Fibroblast of upper back skin (primary cell): ENCODE data around the gene C16orf87.

Experiments
- DNase-seq: peaks from one replicate; pipeline ENCODE4 v3.0.0-alpha.2; 2013

C16orf87 gene

GRCh38 chr16:46842192-46842895 is 11.4 kb upstream of the C16orf87 start:
- DNase-seq: no peak

DNA sequence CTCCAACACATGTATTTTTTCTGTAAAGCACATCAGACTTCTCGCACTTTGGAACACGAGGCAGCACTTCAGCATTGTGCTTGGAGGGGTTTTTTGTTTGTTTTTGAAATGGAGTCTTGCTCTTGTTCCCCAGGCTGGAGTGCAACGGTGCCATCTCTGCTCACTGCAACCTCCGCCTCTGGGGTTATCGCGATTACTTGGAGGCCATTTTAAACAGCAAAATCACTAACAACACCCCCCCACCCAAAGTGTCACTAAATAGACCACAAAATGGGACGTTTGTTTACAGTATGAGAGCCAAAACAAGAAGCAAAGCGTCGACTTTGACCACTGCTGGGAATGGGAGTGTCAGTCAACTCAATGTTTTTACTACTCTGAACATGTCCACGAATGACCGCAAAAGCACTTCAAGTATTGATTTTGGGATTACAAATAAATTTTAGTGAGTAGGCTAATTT is 9.0 kb upstream of the C16orf87 start:
- no peak for DNase-seq

DNA sequence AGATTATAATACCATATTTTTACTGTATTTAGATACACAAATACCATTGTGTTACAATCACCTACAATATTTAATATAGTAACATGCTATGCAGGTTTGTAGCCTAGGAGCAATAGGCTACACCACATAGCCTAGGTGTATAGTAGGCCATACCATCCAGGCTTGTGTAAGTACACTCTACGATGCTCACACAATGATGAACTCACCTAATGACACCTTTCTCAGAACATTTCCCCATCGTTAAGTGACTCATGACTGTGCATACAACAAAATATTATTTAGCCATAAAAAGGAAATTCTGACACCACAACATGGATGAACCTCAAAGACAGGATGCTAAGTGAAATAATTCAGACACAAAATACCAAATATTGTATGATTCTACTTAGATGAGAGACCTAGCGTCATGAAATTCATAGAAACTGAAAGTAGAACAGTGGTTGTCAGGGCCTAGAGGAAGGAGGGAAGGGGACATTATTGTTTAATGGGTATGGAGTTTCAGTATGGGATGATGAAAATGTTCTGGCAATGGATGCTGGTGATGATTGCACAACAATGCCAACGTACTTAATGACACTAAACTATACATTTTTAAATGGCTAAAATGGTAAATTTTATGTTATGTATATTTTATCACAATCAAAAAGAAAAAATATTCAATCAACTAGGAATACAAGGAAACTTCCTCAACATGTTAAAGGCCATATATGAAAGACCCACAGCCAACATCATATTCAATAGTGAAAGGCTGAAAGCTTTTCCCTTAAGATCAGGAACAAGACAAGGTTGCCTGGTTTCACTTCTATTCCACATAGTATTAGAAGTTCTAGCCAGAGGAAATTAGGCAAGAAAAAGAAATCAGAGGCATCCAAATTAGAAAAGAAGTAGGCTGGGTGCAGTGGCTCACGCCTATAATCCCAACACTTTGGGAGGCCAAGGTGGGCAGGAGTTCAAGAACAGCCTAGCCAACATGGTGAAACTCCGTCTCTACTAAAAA is 5.9 kb upstream of the C16orf87 start:
- DNase-seq: no peak

GRCh38 chr16:46833460-46833800 is 2.5 kb upstream of the C16orf87 start:
- DNase-seq: no peak

DNA sequence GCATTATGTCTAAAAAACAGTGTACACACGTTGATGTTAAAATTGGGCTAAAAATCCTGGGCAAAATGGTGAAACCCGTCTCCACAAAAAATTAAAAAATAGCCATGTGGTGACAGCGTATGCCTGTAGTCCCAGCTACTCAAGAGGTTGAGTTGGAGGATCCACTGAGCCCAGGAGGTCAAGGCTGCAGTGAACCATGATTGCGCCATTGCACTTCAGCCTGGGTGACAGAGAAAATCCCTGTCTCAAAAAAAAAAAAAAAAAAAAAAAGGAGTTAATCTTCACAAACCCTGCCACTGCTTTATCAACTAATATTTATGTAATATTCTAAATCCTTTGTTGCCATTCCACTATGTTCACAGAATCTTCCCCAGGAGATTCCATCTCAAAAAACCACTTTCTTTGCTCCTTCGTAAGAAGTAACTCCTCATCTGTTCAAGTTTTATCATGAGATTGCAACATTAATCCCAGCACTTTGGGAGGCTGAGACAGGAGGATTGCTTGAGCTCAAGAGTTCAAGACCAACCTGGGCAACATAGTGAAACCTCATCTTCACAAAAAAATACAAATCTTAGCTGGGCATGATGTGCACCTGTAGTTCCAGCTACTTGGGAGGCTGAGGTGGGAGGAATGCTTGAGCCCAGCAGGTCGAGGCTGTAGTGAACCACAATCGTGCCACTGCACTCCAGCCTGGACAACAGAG is 1.9 kb upstream of the C16orf87 start:
- DNase-seq: no peak

- no peak for DNase-seq
Observed at GRCh38 chr16:46830417-46830901, 521 bp downstream of the C16orf87 start.

- no peak for DNase-seq
Observed at GRCh38 chr16:46828943-46829342, 2.0 kb downstream of the C16orf87 start.

GRCh38 chr16:46828292-46828691 is 2.7 kb downstream of the C16orf87 start:
- DNase-seq: no peak

- peak; percentile 2 for DNase-seq
Observed at GRCh38 chr16:46826631-46827030, 4.3 kb downstream of the C16orf87 start.

- peak; percentile 61 for DNase-seq
Observed at GRCh38 chr16:46822270-46822669, 8.7 kb downstream of the C16orf87 start.

GRCh38 chr16:46817961-46818360 is 13.0 kb downstream of the C16orf87 start:
- peak; percentile 12 for DNase-seq

GRCh38 chr16:46814790-46815189 is 16.2 kb downstream of the C16orf87 start:
- no peak for DNase-seq

- DNase-seq: no peak
Observed at GRCh38 chr16:46813611-46814010, 17.4 kb downstream of the C16orf87 start.

- DNase-seq: no peak
Observed at GRCh38 chr16:46812781-46813540, 18.0 kb downstream of the C16orf87 start.

- DNase-seq: no peak
Observed at GRCh38 chr16:46811682-46812081, 19.3 kb downstream of the C16orf87 start.

- no peak for DNase-seq
Observed at GRCh38 chr16:46808997-46809396, 22.0 kb downstream of the C16orf87 start.

DNA sequence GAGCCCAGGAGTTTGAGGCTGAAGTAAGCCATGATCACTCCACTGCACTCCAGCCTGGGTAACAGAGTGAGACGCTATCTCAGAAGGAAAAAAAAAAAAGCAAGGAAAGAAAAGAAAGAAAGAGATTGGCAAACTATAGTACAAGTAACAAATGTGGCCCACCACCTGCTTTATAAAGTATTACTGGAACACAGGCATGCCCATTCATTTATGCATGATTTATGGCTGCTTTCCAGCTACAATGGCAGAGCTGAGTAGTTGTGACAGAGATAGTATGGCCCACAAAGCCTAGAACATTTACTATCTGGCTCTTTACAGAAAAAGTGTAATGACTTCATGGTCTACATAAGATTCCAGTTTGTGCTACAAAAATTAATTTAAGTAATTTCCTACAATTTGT is 23.6 kb downstream of the C16orf87 start:
- no peak for DNase-seq

- DNase-seq: no peak
Observed at GRCh38 chr16:46803373-46803772, 27.6 kb downstream of the C16orf87 start.

GRCh38 chr16:46801428-46802049 is 29.4 kb downstream of the C16orf87 start:
- DNase-seq: peak; percentile 18

- no peak for DNase-seq
Observed at GRCh38 chr16:46800494-46800893, 30.5 kb downstream of the C16orf87 start.

DNA sequence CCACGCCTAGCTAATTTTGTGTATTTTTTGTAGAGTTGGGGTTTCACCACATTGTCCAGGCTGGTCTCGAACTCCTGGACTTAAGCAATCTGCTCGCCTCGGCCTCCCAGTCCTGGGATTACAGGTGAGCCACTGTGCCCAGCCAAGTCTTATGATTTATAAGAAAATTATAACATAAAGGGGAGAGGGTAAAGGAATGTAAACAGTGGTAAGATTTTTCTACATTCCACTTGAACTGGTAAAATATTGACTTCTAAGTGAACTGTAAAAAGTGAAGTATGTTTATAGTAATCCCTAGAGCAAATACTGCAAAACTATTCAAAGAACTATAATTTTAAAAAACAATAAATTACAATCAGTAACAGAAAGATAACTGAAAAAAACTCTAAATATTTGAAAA is 33.5 kb downstream of the C16orf87 start:
- DNase-seq: no peak

DNA sequence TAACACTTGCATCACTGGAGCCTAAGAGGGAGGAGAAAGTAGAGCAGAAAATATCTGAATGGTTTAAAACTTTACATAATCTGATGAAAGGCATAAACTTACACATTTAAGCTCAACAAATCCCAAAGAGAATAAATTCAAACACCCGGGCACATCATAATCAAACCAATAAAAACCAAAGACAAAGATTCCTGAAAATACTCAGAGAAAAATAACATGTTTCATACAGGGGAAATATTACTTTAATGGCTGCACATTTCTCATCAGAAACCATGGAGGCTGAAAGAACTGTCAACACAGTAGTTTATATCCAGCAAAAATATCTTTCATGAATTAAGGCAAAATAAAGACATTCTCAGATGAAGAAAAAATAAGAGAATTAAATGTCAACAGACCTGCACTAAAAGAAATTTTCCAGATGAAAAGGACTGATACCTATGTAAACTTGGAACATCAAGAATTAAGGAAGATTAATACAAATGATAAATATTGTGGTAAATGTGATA is 34.2 kb downstream of the C16orf87 start:
- DNase-seq: no peak
